SKM-1 treated with dmso at 0.1 percent for 144 hours (cell line): ENCODE results near the gene ZNF723.
"Not testable (repeated sequence)": the region's sequence is repeated elsewhere in the genome, so short reads cannot be mapped to it uniquely, and the experiment has no call there.

Experiments used
- DNase-seq: peaks from one replicate; lab custom pipeline; 2025; ENCODE audit not compliant: unreplicated experiment; lab: John Stamatoyannopoulos, UW

Gene ZNF723

DNA sequence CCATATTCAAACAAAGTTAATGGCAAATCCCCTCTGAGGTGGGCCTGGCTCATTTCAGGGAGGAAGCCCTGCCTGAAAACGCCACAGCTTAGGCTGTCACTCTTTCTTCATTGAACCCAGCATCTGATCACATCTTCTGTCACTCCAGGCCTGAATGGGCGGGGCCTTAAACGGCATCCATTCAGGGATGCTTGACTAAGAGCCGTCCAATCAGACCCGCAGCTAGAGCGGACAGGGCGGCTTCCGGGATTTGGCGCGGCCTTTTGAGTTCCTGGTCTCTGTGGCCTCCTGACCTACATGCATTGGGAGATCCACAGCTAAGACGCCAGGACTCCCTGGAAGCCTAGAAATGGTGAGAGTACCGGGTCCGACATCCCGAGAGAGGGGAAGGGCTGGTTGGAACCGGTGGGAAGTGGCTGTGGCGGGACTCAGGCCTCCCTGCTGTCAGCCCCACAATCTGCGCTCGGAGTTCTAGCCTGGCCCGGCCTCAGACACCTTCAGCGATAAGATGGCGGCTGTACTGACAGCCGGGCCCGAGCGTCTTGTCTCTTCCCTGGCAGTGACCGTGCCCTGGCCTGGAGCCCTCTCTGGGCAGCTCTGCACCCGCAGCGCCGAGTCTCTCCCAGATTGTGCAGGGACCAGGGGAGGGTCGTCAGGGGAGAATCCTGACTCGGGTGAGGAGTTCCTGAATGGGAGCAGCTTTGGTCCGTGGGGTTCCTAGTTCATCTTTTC is at the start of gene ZNF723:
Gene ZNF723 (plus strand): TSS at position 261 of the 732 bp plus-strand sequence. CDS start 89 bp downstream, at position 350.
- DNase-seq: no peak

DNA sequence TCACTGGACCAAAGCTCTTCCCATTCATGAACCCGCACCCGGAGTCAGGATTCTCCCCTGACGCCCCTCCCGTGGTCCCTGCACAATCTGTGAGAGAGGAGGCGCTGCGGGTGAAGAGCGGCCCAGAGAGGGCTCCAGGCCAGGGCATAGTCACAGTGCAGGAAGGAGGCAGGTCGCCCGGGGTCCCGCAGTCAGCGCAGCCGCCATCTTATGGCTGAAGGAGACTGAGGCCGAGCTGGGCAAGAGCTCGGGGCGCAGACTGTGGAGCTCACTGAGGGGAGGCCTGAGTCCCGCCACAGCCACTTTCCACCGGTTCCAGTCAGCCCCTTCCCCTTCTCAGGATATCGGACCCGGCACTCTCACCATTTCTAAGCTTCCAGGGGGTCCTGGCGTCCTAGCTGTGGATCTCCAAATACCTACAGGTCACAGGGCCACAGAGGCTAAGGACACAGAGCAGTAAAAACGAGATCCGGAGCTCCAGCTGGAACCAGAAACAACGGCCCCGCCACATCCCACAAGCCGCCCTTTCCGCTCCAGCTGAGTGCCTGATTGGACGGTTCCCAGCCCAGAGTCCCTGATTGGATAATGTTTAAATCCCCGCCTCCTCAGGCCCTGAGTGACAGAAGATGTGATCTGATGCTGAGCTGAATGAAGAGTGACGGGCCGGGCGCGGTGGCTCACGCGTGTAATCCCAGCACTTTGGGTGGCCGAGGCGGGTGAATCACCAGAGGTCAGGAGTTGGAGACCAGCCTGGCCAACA is 48.3 kb upstream of the ZNF723 start, which contains the start of gene ZNF99:
Gene ZNF99 (minus strand): TSS at position 501 of the 760 bp plus-strand sequence. CDS start 135 bp downstream, at position 366.
- no peak for DNase-seq

DNA sequence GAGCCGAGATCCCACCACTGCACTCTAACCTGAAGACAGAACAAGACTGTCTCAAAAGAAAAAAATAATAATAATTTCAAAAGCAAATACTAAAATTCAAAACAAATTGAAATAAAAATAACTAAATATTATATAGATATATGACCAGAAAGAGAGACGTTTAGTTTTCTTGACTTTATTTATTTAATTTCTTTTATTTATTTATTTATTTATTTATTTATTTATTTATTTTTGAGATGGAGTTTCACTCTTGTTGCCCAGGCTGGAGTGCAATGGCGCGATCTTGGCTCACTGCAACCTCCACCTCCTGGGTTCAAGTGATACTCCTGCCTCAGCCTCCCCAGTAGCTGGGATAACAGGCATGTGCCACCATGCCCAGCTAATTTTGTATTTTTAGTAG is 39.2 kb upstream of the ZNF723 start:
- DNase-seq: not testable (repeated sequence)

DNA sequence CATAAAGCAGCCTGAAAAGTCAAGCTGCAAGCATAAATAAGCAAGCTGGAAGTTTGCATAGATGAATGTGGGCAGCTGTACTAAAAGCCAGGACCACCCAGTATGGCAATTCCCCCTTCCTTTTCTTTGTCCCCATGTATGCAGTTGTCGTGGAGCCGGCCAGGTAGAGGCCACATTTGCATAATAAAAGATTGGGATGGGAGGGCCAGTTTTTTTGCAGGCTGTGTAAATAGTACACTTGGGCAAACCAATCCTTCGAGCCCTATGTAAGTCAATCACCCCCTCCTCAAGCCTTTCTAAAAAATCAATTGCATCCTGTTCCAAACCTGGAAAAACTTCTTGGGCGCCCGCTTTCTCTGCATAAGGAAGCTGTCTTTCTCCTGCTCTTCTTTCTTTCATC is 35.1 kb upstream of the ZNF723 start:
- no peak for DNase-seq

DNA sequence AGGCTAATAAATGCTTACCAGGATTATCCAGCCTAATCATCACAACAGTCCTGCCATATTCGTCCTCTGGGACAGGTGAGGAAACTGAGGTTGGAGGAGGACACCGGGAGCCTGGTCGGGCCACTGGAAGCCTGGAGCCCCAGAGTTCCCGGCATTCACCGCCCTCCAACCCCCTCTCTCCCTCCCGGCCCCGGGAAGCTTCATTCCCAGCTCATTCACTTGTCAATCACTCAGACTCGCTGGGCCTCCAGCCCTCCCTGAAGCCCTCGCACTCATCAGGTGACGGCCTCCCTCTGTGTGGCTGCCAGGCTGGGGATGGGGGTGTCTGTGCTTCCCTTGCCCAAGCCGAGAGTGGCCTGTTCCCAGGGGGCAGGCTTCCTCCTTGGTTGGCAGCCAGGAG is 25.7 kb upstream of the ZNF723 start:
- DNase-seq: no peak

DNA sequence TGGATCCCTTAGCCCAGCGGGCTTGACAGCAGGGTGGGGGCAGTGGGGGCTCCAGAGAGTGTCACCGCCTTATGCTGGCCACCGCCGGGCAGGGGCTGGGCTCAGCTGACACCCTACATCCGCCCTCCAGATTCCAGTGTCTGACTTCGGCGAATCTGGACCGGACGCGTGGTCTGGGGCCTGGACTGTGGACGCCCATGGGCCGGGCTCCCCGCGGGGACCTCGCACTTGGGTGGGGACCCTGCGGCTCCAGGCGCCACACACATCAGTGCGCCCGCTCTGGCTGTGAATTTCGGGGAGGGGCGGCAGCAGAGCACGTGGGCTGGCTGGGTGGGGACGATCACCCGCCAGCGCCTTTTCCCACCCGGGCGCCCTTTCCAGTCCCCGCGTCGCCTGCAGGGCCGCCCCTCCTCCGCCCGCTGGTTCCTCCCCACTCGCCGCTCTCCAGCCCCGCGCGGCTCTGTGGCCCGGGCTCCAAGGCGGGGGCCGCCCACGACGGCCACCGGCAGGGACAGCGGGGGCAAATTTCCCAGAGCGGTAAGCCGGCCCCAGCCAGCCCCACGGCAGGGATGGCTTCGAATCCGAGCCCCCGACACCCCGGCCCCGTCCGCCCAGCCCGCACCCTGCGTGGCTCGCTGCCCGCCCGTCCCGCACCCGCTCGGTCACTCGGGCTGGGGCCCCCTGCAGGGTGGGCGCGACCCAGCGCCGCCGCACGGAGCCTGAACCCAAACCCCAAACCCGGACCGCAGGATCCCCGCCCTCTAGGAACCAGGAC is 24.8 kb upstream of the ZNF723 start:
- DNase-seq: no peak

DNA sequence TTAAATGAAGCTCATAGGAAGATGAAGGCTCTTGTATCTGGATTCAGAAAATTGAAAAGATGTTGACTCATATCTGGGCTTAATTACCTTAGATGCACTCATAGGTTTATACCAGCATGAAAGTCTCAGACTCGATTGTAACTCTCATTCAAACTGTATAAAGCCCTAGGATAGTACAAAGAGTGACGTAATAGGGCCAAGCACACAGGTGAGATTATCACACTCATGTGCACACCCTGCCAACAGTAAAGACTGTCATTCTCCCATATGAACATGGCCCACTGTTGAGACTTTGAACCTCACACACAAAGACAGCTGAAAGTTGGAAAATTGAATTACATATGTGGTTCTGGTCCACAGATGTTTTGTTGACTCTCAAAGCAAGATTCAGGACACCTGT is 18.0 kb upstream of the ZNF723 start:
- no peak for DNase-seq

DNA sequence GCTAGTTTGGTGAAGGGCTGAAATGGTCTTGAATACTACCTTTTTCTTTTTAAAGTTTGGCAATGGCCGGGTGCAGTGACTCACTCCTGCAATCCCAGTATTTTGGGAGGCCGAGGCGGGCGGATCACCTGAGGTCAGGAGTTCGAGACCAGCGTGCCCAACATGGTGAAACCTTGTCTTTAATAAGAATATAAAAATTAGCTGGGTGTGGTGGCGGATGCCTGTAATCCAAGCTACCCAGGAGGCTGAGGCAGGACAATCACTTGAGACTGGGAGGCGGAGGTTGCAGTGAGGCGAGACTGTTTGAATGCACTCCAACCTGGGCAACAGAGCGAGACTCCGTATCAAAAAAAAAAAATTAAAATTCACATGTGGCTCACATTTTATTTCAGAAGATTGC is 880 bp upstream of the ZNF723 start:
- DNase-seq: no peak

DNA sequence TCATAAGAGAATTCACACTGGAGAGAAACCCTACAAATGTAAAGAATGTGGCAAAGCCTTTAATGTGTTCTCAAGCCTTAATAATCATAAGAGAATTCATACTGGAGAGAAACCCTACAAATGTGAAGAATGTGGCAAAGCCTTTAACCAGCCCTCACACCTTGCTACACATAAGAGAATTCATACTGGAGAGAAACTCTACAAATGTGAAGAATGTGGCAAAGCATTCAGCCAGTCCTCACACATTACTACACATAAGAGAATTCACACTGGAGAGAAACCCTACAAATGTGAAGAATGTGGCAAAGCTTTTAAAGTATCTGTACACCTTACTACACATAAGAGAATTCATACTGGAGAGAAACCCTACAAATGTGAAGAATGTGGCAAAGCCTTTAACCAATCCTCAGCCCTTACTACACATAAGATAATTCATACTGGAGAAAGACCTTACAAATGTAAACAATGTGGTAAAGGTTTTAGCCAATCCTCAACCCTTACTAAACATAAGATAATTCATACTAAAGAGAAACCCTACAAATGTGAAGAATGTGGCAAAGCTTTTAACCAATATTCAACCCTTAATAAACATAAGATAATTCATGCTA is 25.7 kb downstream of the ZNF723 start:
- DNase-seq: not testable (repeated sequence)

DNA sequence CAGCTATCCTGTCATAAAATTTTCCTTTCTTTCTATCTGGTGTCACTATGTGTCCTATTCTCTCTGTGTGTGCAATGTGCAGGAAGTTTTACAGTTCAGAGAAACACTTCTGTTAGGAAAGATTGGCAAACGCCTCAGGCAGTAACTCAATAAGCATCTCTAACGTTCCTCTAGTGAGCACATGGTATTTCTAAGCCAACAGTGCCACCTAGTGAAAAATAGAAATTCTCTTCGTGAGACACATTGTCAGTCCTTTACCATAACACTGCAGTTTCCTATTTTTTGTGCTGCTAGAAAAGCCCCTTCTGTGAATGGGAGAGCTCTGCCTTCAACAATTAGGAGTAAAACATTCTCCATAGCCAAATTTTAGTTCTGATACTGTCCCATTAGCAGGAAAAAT is 50.7 kb downstream of the ZNF723 start:
- DNase-seq: peak; percentile 37

DNA sequence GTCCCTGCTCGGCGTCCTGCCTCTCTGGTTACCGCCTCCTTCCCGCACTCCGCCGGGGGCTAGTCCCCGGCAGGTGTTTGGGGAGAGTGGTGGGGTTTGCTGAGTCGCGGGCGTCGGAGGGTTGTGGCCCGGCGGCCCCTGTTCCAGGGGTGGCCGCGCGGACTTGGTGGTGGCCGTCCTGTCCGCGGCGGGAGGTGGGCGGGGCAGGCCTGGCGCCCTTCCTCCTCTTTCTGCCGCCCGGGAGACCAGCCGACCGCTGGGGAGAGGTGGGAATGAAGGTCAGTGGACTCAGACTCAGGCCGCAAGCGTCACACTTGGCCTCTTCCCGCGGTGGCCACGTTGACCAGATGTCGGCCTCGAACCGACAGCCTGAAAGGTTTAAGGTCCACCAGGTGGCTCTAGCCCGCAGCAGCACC is 61.8 kb downstream of the ZNF723 start:
- no peak for DNase-seq

DNA sequence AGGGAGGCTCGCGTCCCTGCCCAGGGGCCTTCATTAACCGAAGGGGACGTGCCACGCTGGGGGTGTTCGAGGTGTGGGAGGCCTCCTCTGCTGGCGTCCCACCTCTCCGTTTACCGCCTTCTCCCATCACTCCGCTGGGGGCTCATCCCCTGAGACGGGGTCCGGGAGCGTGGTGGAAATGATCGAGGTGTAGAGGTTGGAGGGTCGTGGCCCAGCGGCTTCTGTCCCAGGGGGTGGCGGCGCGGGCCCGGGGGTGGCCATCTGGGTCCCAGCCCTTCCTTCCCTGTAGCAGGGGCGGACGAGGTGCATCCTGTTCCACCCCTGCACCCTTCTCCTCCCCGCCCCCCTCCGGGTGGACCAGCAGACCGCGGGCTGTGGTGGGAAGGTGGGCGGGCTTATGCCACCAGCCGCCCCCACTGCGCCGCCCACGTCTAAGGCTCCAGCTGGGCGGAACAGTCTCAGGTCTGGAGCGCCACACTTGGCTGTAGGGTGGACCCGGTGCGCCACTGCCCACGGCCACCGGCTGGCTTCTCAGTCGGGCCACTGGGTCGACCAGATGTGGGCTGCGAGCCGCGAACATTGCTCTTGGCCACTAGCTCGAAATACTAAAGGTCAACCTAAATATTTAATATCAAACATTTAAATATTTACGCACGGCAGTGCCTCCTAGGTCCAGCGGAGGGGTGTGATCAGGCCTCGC is 69.5 kb downstream of the ZNF723 start:
- DNase-seq: no peak
